ELF-1 (cell line): ENCODE measurements around the gene MPV17.
"Not testable (repeated sequence)": the region's sequence is repeated elsewhere in the genome, so short reads cannot be mapped to it uniquely, and the experiment has no call there.

Experiments
- DNase-seq: peaks from one replicate; pipeline ENCODE4 v3.0.0-alpha.2; 2016; ENCODE audit warnings: low read depth, low spot score

The MPV17 gene

GRCh38 chr2:27323596-27324285 is 844 bp upstream of the MPV17 start:
- no peak for DNase-seq

DNA sequence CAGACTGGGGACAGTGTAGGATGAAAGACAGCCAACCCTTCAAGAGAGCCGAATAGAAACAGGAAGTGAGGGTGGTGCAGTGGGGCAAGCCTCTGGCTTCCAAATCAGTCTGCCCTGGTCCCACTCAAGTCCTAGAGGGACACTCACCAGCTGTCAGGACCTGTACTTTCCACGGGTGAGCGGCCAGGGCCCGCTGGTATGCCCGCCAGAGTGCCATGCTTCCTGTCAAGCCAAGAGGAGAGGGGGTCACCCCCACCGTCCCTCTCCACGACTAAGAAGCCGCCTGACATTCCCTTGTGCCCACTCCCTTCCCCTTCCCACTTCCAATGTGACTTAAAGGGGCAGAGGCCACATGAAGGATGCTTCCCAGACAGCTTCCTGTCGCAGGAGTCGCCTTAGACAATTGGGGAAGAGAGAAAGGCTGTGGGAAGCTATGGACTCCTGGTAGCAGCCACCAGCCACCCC is 564 bp downstream of the MPV17 start:
- peak; percentile 19 for DNase-seq

DNA sequence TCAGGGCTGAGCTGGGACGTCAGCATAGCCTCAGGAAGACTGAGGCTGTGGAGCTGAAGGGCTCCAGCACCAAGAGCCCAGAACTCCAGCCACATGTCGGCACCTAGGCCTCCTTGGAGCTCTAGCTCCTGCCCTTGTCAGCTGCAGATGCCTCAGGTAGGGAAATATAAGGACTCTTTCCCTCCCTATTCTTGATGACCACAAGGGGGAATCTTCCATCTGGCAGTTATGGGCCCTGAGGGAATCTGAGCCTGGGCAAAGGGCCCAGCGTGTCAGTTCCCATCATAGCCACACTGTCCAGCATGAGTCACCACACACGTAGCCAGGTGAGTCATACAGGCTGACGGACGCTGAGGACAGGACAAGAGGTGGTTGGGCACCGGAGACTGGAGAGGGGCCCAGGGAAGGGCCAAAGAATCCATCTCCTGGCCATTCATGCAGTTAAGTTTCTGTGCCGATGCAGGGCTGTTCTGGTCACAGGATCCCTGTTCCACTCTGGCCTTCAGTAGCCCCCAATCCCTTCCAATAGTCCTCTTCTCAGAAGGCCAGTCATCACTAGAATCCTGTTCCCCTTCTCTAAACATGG is 1.8 kb downstream of the MPV17 start:
- peak; percentile 89 for DNase-seq

DNA sequence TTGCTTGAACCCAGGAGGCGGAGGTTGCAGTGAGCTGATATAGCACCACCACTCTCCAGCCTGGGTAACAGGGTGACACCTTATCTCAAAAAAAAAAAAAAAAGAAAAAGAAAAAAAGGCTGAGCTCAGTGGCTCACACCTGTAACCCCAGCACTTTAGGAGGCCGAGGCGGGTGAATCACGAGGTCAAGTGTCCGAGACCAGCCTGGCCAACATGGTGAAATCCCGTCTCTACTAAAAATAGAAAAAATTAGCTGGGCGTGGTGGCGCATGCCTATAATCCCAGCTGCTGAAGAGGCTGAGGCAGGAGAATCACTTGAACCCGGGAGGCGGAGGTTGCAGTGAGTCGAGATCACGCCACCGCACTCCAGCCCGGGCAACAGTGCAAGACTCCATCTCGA is 3.1 kb downstream of the MPV17 start:
- not testable (repeated sequence) for DNase-seq

GRCh38 chr2:27316655-27317412 is 6.1 kb downstream of the MPV17 start:
- no peak for DNase-seq

DNA sequence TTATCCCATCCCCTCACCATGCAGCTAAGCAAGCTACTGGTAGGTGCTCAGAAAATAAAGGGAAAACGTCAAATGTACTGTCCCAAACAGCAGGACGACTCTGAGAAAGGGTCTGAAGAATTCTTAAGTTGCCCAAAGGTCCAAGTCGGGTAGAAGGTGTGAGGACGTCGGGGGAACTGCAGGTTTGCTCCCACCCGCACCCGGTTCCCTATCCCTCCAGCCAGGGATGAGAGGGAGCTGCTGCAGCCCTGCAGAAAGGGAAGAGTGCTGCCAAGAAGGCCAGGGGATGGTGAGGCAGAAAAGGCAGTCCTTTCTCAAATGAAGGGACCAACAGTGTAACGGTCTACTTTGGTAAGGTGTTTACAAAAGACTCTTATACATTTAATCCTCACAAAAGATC is 7.8 kb downstream of the MPV17 start:
- no peak for DNase-seq

DNA sequence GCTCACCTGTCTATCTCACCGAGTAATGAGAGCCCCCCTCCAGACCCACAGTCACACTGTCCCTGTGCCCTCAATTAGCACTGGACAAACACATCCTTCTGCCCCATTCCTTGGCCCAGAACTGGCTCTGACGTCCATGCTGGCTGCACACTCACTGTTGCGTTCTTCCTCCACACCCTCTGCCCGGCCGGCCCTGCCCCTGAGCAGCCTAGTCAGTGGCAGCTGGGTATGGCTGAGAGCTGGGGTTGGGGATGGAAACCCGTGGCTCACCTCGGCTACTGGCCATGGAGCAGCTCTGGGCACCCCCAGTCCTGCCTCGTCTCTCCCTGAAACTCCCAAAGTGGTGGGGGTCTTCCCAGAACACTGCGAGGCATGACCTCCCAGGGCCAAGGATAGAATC is 8.2 kb downstream of the MPV17 start:
- no peak for DNase-seq

- DNase-seq, result no peak
Observed at GRCh38 chr2:27313882-27314645, 8.8 kb downstream of the MPV17 start.

DNA sequence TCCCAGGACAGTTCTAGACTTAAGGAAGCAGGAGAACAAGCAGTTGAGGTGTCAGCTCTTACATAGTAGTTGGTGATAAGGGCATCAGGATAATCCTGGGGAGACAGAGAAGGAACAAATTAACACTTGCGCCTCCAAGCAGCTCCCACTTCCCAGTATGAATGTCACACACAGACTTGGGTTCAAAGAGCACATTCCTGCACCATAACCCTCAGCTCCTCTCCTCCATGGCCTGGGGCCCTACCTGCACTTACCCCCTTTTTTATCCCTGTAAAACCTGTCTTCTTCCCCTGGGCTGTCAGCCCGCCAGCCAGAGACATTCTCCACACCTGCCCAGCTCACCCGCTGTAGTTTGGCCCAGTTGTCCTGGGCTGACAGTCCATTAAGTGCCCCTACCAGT is 10.7 kb downstream of the MPV17 start:
- DNase-seq, result no peak

DNA sequence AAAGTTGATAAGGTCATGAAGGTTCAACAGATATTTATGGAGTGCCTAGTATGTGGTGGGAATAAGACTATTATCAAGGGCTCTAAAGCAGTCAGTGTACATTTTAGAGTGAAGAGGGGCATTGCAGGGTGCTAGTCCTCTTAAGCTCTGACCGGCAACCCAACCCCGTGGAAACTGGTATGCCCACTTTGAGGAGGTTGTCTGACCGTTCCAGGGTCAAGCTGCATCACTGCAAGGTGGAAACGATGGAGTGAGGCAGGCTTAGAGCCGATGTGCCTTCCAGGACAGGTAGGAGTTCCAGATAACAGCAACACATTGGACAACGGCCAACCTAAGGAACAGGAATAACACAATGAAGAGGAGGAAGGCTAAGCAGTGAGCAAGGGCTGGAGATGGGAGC is 13.2 kb downstream of the MPV17 start:
- DNase-seq, result no peak

DNA sequence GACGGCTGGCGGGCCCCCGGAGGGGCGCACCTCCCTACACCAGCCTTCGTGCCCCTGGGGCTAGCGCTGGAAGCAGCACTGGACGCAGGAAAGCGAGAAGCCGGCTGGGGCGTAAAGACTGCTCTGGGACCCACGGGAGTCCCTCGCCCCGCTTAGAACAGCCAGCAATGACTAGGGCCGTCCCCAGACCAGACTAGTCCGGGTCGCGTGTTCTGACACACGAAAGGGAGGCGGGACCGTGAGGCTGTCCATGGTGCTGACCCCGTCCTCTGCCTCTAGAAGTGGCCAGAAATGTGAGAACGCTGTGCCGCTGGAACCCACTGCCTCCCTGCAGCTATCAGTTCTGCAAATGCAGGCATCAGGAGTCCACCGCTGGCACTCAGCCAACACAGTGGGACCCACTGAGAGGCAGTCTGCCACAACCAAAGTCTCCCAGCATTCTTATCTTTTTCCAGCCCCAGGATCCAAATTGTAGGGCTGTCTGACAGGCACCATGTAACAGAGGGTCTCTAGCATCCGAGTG is 14.5 kb downstream of the MPV17 start, which contains the start of gene UCN:
Gene UCN (minus strand): TSS at position 87 of the 523 bp plus-strand sequence. CDS start 550 bp downstream, outside the sequence.
- DNase-seq, result peak; percentile 83

- DNase-seq, result peak; percentile 67
Observed at GRCh38 chr2:27307545-27308358, 15.1 kb downstream of the MPV17 start.

DNA sequence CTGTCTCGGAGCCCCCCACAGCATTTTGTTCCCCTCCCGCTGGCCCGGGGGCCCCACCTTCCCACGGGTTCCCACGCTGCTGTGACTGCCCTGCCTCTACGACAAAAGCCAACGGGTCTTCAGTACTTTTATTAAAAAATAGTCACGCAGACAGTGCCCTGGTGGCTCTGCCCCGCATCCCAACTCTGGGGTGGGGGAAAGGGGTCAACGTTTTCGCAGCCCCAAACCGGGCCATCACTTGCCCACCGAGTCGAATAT is 15.7 kb downstream of the MPV17 start:
- no peak for DNase-seq

DNA sequence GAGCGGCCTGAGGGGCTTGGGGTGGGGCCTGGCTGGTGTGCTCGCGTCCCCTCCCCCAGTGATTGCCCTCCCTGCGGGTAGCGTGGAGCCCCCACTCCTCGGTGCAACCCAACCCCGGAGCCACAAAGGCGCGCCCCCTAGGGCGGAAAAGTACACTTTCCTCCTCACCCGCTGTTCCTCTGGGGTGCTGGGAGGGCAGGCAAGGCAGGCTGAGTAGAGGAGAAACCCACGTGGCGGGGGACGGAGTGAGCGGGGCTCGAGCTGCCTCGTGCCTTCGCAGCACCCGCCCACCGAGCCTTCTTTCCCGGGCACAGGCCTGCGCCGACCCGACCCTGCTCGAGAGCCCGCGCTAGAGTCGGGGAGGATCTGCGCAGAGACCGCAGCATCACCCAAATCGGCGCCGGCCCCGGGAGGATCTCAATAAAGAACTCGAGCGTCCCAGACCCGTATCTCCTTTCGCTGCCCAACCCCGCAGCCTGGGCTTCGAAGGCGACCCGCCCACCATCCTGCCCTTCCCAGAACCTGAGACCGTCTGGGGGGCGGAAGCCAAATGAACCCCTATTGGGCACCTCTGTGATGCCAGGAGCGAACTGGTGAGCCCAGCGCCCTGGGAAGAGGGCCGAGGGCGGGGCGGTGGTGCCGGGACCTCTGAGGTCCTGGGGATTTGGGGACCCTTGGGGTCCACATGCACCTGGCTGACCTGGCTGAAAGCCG is 16.2 kb downstream of the MPV17 start:
- no peak for DNase-seq

GRCh38 chr2:27306136-27306535 is 16.8 kb downstream of the MPV17 start:
- DNase-seq, result no peak

GRCh38 chr2:27305516-27305915 is 17.4 kb downstream of the MPV17 start:
- no peak for DNase-seq

- no peak for DNase-seq
Observed at GRCh38 chr2:27304488-27305240, 18.2 kb downstream of the MPV17 start.

DNA sequence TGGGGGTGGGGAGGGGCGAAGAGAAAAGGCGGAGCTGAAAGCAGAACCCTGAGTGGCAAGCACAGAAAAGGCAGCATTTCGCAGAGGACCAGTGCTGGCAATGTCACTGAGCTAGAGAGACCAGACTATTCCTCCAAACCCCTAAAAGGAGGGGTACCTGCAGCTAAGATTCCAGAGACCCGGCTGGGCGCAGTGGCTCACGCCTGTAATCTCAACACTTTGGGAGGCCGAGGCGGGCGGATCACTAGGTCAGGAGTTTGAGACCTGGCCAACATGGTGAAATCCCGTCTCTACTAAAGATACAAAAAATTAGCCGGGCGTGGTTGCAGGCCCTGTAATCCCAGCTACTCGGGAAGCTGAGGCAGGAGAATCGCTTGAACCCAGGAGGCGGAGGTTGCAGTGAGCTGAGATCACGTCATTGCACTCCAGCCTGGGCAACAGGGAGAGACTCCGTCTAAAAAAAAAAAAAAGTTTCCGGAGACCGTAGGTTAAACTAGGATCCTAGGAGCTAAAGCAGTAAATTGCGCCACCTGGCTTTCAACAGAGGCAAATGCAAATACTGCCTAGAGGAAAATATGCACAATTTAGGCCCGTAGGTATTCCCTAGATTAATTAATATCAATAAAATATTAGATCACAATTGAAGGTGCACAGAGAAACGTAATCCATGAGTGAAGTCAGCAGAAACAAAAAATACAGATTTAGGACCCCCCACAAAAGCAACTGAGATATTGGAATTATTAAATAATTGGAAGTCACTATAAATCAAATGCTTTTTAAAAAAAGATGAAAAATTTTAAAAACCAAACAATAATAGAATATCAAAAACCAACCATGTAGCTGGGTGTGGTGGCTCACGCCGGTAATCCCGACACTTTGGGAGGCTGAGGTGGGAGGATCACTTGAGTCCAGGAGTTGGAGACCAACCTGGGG is 19.5 kb downstream of the MPV17 start:
- DNase-seq, result peak; percentile 69

GRCh38 chr2:27300606-27301005 is 22.3 kb downstream of the MPV17 start:
- not testable (repeated sequence) for DNase-seq
